ENCODE results near the gene NIPAL3.
"Not testable (repeated sequence)": the region's sequence is repeated elsewhere in the genome, so short reads cannot be mapped to it uniquely, and the experiment has no call there.

The NIPAL3 gene

DNA sequence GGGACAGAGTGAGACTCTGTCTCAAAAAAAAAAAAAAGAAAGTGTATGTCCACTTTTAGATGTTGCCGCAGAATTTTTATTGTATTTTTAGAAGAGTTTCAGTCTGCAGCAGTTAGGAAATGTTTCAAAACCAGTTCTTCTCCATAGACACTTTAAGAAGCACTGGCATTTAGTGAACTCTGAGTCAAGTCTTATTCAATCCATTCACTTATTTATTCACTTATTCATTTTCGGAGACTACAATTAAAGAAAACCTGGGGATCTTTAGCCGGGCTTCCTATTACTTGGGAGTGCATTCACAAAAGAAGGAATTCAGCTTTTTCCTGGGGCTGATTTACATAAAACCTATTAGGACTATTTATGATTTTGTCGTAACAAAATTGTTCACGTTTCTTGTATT, 99.3 kb downstream of the NIPAL3 start:
- FAIRE-seq: no peak
- no peak for DNase-seq (ENCODE audit: low spot score)

GRCh38 chr1:24515671-24516209, 100.1 kb downstream of the NIPAL3 start:
- not testable (repeated sequence) for FAIRE-seq; DNase-seq (ENCODE audit: low spot score)

GRCh38 chr1:24516506-24516905, 100.9 kb downstream of the NIPAL3 start:
- DNase-seq (ENCODE audit: low spot score): no peak
- FAIRE-seq: no peak

GRCh38 chr1:24517898-24518297, 102.3 kb downstream of the NIPAL3 start:
- no peak for FAIRE-seq
- no peak for DNase-seq (ENCODE audit: low spot score)

DNA sequence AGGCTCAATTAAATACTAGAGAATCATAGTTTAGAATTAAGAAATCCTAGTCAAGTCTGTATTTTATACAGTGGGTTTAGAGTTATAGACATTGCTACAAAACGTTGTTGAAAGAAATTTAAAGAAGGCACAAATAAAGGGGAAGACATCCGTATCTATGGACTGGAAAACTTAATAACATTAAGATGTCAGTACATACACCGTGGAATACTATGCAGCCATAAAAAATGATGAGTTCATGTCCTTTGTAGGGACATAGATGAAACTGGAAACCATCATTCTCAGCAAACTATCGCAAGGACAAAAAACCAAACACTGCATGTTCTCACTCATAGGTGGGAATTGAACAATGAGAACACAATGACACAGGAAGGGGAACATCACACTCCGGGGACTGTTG, 104.7 kb downstream of the NIPAL3 start:
- not testable (repeated sequence) for FAIRE-seq; DNase-seq (ENCODE audit: low spot score)

Measured in urothelium cell line (cell line).